Stimulated activated CD8-positive, alpha-beta memory T cell treated with anti-CD3 and anti-CD28 coated beads, Interleukin-7, amount 100 ng/mL, for 4 hours (primary cell): Measurements from ENCODE around the gene GDPD1.
"Not testable (repeated sequence)": the region's sequence is repeated elsewhere in the genome, so short reads cannot be mapped to it uniquely, and the experiment has no call there.

ENCODE experiments used
- DNase-seq, 2 donors: peaks; one replicate each; pipeline ENCODE4 v3.0.0-alpha.2; 2020; ENCODE audit warnings: low read depth in 2 of 2

Gene GDPD1

DNA sequence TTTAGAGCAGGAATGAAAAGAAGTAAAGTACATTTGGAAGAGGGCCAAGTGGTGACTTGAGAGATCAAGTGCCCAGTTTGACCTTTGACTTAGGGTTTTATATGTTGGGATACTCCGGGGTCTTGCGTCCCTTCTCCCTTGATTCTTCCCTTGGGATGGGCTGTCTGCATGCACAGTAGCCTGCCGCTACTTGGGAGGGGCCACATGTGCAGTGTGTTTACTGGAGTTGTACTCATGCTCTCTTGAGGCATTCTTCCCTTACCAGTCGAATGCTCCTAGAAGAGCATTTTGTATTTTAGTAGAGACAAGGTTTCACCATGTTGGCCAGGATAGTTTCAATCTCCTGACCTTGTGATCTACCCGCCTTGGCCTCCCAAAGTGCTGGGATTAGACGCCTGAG, 23.8 kb downstream of the GDPD1 start:
- DNase-seq, result no peak

- no peak for DNase-seq
These were observed 34.4 kb downstream of the GDPD1 start for GRCh38 chr17:59254742-59255141.

GRCh38 chr17:59257101-59257500, 36.8 kb downstream of the GDPD1 start:
- no peak for DNase-seq

DNA sequence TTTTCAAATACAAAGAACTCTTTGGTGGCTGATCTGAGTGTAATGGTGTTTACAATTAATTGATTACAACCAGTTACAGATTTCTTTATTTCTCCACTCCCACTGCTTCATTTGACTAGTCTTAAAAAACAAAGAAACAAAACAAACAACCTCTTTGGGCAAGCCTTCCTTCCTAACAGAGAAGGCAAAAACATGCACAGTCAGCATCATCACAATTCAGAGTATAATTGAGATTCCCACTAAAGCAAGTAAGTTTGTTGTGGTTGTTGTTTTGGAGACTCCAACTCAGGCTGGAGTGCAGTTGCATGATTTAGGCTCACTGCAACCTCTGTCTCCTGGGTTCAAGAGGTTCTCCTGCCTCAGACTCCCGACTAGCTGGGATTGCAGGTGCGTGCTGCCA, 40.4 kb downstream of the GDPD1 start:
- DNase-seq, result no peak

DNA sequence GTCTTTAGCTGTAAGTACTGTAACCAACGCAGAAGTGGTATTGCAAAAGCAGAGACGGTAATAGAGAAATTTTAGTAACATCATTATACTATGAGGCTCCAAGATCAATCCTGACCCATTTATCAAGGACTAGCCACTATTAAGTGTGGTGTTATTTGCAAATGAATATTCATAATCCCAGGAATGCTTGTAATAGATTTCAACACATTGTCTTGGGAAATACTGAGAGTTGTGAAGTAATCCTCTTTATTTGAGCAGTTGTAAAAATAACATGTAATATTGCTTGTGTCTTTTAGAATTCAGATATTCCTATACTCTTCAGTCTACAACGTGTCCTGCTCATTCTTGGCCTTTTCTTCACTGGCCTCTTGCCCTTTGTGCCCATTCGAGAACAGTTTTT, 46.4 kb downstream of the GDPD1 start:
- no peak for DNase-seq

DNA sequence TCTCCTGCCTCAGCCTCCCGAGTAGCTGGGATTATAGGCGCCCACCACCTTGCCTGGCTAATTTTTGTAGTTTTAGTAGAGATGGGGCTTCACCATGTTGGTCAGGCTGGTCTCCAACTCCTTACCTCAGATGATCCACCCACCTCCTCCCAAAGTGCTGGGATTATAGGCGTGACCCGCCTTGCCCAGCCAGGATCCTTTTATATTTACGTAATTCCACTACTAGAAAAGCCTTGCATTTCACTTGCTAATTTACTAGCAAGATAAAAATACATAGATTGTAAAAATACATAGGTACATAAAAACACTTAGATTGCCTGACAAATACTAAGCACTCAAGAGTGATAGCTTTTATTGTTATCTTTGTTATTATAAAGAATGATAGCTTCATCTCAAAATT, 47.5 kb downstream of the GDPD1 start:
- no peak for DNase-seq

DNA sequence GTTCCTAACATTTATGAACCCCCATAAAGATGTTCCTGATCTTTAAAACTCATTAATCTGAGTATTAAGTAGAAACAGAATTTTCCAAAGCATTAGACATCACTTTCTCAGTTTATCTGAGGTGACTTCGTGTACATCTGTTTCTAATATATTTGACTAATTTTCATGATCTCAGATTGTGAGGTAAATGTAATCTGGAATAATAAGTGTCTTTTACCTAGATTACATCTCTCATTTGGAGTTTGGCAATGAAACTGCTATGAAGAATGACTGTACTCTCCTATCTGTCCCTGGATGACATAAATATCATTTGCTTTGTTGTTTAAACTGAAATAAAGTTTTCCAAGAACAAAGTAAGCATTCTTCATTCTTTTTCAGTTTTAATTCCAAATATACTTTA, 55.3 kb downstream of the GDPD1 start:
- DNase-seq, result no peak

DNA sequence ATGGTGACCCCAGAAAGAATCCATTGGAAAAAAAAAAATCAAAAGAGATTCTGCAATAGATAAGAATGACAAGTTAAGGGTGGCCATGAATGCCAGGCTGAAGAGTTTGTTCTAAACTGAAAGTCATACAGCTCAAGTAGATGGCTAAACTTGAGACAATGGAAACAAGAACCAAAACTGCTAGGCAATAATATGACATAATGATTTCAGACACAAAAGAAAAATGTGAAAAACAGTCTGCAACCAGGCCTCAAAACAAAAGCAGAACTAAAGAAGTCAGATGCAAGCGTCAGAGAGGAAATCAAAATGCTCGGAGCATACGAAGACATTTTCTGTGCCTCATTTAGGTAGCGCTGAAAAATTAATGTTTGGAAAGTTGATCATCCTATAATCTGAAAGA, 56.7 kb downstream of the GDPD1 start:
- no peak for DNase-seq

- DNase-seq, result no peak
These were observed 58.1 kb downstream of the GDPD1 start for GRCh38 chr17:59278406-59278805.

DNA sequence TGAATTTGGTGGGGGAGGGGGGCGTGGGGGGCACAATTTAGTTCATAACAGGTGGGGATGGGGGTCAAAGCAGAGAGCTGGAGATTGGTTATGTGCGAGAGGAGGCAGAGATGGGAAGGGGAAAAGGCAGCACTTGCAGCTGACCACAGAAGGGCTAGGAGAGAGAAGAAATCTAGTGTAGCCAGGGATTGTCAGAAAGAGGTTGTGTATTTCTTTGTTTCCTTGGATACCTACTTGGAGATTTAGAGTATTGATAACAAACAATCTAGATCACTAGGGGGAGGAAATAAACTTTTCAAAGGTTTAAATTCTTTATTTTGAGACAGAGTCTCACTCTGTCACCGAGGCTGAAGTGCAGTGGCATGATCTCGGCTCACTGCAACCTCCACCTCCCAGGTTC, 64.0 kb downstream of the GDPD1 start:
- DNase-seq, result no peak

DNA sequence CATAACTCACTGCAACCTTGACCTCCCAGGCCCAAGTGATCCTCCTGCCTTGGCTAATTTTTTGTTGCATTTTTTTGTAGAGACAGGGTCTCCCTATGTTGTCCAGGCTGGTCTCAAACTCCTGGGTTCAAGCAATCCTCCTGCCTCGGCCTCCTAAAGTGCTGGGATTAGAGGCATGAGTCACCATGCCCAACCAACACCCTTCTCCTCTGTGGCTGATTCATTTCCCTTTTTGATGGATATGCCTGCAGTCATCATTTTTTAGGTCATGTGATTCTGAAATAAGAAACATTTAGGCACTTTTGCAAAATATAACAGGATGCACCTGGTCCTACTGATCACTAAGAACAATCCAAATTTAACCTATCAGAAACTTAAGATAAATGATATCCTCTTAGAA, 67.1 kb downstream of the GDPD1 start:
- no peak for DNase-seq

GRCh38 chr17:59287891-59288290, 67.6 kb downstream of the GDPD1 start:
- no peak for DNase-seq

- DNase-seq, result no peak
These were observed 69.6 kb downstream of the GDPD1 start for GRCh38 chr17:59289981-59290301.

DNA sequence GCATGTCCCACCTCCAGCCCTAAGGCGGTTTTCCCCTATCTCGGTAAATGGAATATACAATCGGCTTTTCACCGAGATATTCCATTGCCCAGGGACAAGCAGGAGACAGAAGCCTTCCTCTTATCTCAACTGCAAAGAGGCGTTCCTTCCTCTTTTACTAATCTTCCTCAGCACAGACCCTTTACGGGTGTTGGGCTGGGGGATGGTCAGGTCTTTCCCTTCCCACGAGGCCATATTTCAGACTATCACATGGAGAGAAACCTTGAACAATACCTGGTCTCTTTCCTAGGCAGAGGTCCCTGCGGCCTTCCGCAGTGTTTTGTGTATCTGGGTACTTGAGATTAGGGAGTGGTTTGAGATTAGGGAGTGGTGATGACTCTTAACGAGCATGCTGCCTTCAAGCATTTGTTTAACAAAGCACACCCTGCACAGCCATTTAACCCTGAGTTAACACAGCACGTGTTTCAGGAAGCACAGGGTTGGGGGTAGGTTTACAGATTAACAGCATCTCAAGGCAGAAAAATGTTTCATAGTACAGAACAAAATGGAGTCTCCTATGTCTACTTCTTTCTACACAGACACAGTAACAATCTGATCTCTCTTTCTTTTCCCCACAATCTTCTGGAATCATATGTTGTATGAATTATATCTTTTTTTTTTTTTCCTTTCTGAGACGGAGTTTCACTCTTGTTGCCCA, 70.1 kb downstream of the GDPD1 start:
- DNase-seq, result not testable (repeated sequence)

- no peak for DNase-seq
These were observed 71.8 kb downstream of the GDPD1 start for GRCh38 chr17:59292174-59292523.

DNA sequence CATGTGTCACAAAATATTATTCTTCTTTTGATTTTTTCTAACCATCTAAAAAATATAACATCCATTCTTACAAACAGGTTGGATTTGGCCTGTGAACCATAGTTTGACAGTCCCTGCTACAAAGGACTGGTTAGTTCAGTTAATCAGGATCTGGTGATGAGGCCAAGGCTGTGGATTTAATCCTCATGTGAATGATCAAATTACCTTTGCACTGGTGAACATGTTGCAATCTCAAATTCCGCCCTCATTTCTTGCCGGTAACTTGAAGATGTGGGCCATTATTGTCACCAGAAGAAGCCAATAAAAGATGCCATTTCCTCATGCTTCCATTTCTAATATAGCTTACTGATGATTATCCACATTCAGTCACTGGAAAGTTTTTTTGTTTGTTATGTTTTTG, 75.9 kb downstream of the GDPD1 start:
- no peak for DNase-seq

DNA sequence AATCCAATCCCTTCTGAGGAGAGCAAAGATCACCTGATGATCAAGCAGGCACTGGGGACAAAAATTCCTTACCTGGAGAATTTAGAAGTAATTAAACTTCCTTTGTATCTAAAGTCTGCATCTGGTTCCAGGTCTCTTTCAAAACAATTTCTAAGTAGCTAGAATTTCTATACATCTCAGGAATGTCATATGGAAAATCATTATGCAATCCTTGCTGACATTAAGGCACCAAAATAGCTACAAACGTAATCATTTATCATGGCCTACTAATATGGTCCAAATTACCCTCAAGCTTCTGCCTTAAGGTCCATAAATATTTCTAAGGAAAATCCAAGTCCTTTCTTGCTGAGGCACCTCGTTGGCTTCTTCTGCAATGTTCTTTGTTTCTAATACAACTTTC, 78.2 kb downstream of the GDPD1 start:
- no peak for DNase-seq

- DNase-seq, result no peak
These were observed 79.2 kb downstream of the GDPD1 start for GRCh38 chr17:59299400-59300092.

- DNase-seq, result no peak
These were observed 80.6 kb downstream of the GDPD1 start for GRCh38 chr17:59300941-59301340.

GRCh38 chr17:59304811-59305210, 84.5 kb downstream of the GDPD1 start:
- DNase-seq, result no peak

DNA sequence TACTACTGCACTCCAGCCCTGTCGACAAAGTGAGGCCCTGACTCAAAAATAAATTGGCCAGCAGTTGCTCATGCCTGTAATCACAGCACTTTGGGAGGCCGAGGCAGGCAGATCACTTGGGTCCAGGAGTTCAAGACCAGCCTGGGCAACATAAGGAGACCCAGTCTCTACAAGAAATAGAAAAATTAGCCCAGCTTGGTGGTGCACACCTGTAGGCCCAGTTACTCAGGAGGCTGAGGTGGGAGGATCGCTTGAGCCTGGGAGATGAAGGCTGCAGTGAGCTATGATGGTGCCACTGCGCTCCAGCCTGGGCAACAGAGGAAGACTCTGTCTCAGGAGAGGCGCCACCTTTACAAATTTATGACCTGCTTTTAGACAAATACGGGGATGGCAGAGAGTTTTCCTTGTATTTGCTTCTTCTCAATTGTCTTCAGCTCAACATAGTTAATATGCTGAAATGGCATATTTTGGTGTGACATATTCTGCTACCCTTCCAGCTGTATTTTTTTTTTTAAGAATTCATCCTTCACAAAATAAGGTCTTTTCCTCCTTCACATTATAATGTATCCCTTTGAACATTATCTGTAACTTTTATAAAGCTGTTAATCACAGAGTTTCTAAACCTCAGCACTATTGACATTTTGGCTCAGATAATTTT, 90.1 kb downstream of the GDPD1 start:
- DNase-seq, result no peak

GRCh38 chr17:59311051-59311468, 90.7 kb downstream of the GDPD1 start:
- DNase-seq, result no peak

- not testable (repeated sequence) for DNase-seq
These were observed 91.2 kb downstream of the GDPD1 start for GRCh38 chr17:59311521-59311920.
